A673 (cell line): ENCODE data around the gene ALDH8A1.

Source experiments
- CTCF ChIP-seq: fragments of 300-800, 200-600 bp; sonication (generic); conservative IDR thresholded peaks from 2 replicates; pipeline ENCODE4 v1.5.1; 2017; ENCODE audit warnings: low read depth, mild to moderate bottlenecking, antibody characterized with exemption, low read length, moderate library complexity, mixed read lengths
- EZH2 ChIP-seq: fragments of 200-600 bp; sonication (generic); IDR thresholded peaks from 2 replicates; pipeline ENCODE4 v1.6.1; 2017; ENCODE audit warnings: borderline replicate concordance, low read depth, mild to moderate bottlenecking, mixed read lengths, antibody characterized with exemption, low read length; ENCODE audit not compliant: poor library complexity, severe bottlenecking

GRCh38 chr6:134932098-134932497 is 17.8 kb downstream of the ALDH8A1 start:
- no peak for TF ChIP-seq CTCF
- TF ChIP-seq EZH2 = no peak
